OCI-LY1 (cell line): ENCODE data around the gene CHD5.
A peak's percentile ranks its signal among the peaks of the same experiment; 100 is the strongest.

Source experiments
- H2AFZ ChIP-seq: fragments of 200-600 bp; sonication (generic), shearing (Covaris generic); 2 replicates; pipeline ENCODE4 v1.6.0; 2014; ENCODE audit warnings: antibody characterized with exemption, mild to moderate bottlenecking, low read length
- H3F3A ChIP-seq: fragments of 200-600 bp; sonication (generic), shearing (Covaris generic); 2 replicates; pipeline ENCODE4 v1.6.0; 2014; ENCODE audit warnings: mild to moderate bottlenecking, antibody characterized with exemption, low read length, moderate library complexity; ENCODE audit not compliant: insufficient read depth
- H3K27ac ChIP-seq: fragments of 200-600 bp; sonication (generic); 2 replicates; pipeline ENCODE4 v1.5.1; 2014; ENCODE audit warnings: low read length, mixed run types, mild to moderate bottlenecking, low read depth; ENCODE audit not compliant: poor library complexity, severe bottlenecking
- H3K27me3 ChIP-seq: fragments of 200-600 bp; sonication (generic); 2 replicates; pipeline ENCODE4 v1.6.0; 2014; ENCODE audit warnings: antibody characterized with exemption, mild to moderate bottlenecking, low read length, moderate library complexity; ENCODE audit not compliant: insufficient read depth
- H3K36me3 ChIP-seq: fragments of 200-600 bp; sonication (generic); 2 replicates; pipeline ENCODE4 v1.6.1; 2014; ENCODE audit warnings: mild to moderate bottlenecking, antibody characterized with exemption, low read length, moderate library complexity, mixed read lengths; ENCODE audit not compliant: insufficient read depth
- H3K4me1 ChIP-seq: fragments of 200-600 bp; sonication (generic); 2 replicates; pipeline ENCODE4 v1.5.1; 2014; ENCODE audit warnings: mild to moderate bottlenecking, low read length, moderate library complexity; ENCODE audit not compliant: insufficient read depth, severe bottlenecking
- H3K4me2 ChIP-seq: fragments of 200-600 bp; sonication (generic), shearing (Covaris generic); 2 replicates; pipeline ENCODE4 v1.6.1; 2014; ENCODE audit warnings: low read length
- H3K4me3 ChIP-seq: fragments of 200-600 bp; sonication (generic); 2 replicates; pipeline ENCODE4 v1.5.1; 2014; ENCODE audit warnings: low read length, low read depth, mild to moderate bottlenecking, mixed read lengths; ENCODE audit not compliant: poor library complexity, severe bottlenecking
- H3K79me2 ChIP-seq: fragments of 200-600 bp; shearing (Covaris generic); 2 replicates; pipeline ENCODE4 v1.6.1; 2016; ENCODE audit warnings: mixed run types, low read length, mixed read lengths; ENCODE audit not compliant: insufficient read depth
- H3K9ac ChIP-seq: fragments of 200-600 bp; sonication (generic), shearing (Covaris generic); 2 replicates; pipeline ENCODE4 v1.6.1; 2014; ENCODE audit warnings: mild to moderate bottlenecking, low read length, mixed read lengths
- H3K9me2 ChIP-seq: fragments of 200-600 bp; sonication (generic), shearing (Covaris generic); 2 replicates; pipeline ENCODE4 v1.6.1; 2014; ENCODE audit warnings: low read depth, mild to moderate bottlenecking, low read length, mixed read lengths
- H3K9me3 ChIP-seq: fragments of 200-600 bp; shearing (Covaris generic); 2 replicates; pipeline ENCODE4 v1.6.1; 2014; ENCODE audit warnings: low read length, mixed read lengths
- H4K20me1 ChIP-seq: fragments of 200-600 bp; sonication (generic), shearing (Covaris generic); 2 replicates; pipeline ENCODE4 v1.6.0; 2016; ENCODE audit warnings: mild to moderate bottlenecking, low read length; ENCODE audit not compliant: insufficient read depth
- CTCF ChIP-seq: fragments of 200-600 bp; sonication (generic), shearing (Covaris generic); IDR thresholded peaks from 2 replicates; pipeline ENCODE4 v1.5.1; 2017; ENCODE audit warnings: mild to moderate bottlenecking, antibody characterized with exemption, low read length, moderate library complexity, mixed read lengths
- EZH2 ChIP-seq: fragments of 200-600 bp; sonication (generic), shearing (Covaris generic); IDR thresholded peaks from 2 replicates; pipeline ENCODE4 v1.8.0; 2017; ENCODE audit warnings: borderline replicate concordance, mixed run types, mild to moderate bottlenecking, antibody characterized with exemption, low read length, moderate library complexity, mixed read lengths

Gene CHD5

GRCh38 chr1:6198646-6199297, 18.7 kb upstream of the CHD5 start:
- H3K36me3 ChIP-seq = peaks cover 43% of the 10 kb centered on the region
- H4K20me1 ChIP-seq = peaks cover 2% of the 10 kb centered on the region; the same call in 1 of the 2 replicates
- peak overlapping the region; percentile 13 for H3K27ac ChIP-seq
- TF ChIP-seq EZH2 (no peak), CTCF (no peak)
- H3K27me3 ChIP-seq = no peaks in the 10 kb centered on the region
- H3K4me3 ChIP-seq = peak overlapping the region; percentile 92
- peak overlapping the region; percentile 96 for H3K9ac ChIP-seq
- H3K9me3 ChIP-seq = no peaks in the 10 kb centered on the region
- peaks cover 27% of the 10 kb centered on the region for H3K4me1 ChIP-seq
- H3F3A ChIP-seq = no peaks in the 10 kb centered on the region
- peak overlapping the region; percentile 91 for H3K4me2 ChIP-seq
- no peaks in the 10 kb centered on the region for H3K9me2 ChIP-seq
- H2AFZ ChIP-seq = no peak overlapping the region
- peaks cover 40% of the 10 kb centered on the region for H3K79me2 ChIP-seq

- Histone ChIP-seq H3K27ac (no peak overlapping the region), H3K79me2 (peaks cover 40% of the 10 kb centered on the region)
- TF ChIP-seq CTCF = no peak
- no peak for TF ChIP-seq EZH2
These were observed 17.8 kb upstream of the CHD5 start for GRCh38 chr1:6197746-6198427.

GRCh38 chr1:6191968-6192367, 11.8 kb upstream of the CHD5 start:
- no peak for TF ChIP-seq EZH2
- no peak for TF ChIP-seq CTCF
- Histone ChIP-seq H3F3A (no peaks in the 10 kb centered on the region), H3K27ac (no peak overlapping the region), H3K4me3 (no peak overlapping the region), H3K9me2 (no peaks in the 10 kb centered on the region), H2AFZ (no peak overlapping the region), H4K20me1 (peaks cover 2% of the 10 kb centered on the region; the same call in 1 of the 2 replicates), H3K9me3 (no peaks in the 10 kb centered on the region), H3K36me3 (peaks cover 95% of the 10 kb centered on the region), H3K27me3 (no peaks in the 10 kb centered on the region), H3K4me2 (no peak overlapping the region), H3K79me2 (peaks cover 11% of the 10 kb centered on the region), H3K9ac (no peak overlapping the region), H3K4me1 (no peaks in the 10 kb centered on the region)

More at GRCh38 chr1:6197746-6198427, 17.8 kb upstream of the CHD5 start:
- Histone ChIP-seq H3K9ac (peak overlapping the region; percentile 96), H4K20me1 (peaks cover 2% of the 10 kb centered on the region; the same call in 1 of the 2 replicates), H3F3A (no peaks in the 10 kb centered on the region), H3K4me3 (peak overlapping the region; percentile 92), H2AFZ (no peak overlapping the region), H3K9me2 (no peaks in the 10 kb centered on the region), H3K4me1 (peaks cover 27% of the 10 kb centered on the region), H3K4me2 (peak overlapping the region; percentile 91), H3K27me3 (no peaks in the 10 kb centered on the region), H3K36me3 (peaks cover 52% of the 10 kb centered on the region), H3K9me3 (no peaks in the 10 kb centered on the region)
